Tongue (tissue), 2 donors: ENCODE results near the gene HOOK1. TPM values are rescaled to one million over a fixed set of nuclear protein-coding genes. Genes with fewer than 3 reads are reported as not detected.

Source experiments
- DNase-seq: peaks from one replicate; pipeline ENCODE4 v3.0.0-alpha.2; 2015
- total RNA-seq: library from RNA; depleted of rRNA; stranded (reverse); fragments of >200 nt; gene quantifications from one replicate; pipeline ENCODE4 v1.2.3, GENCODE V29; 2014

Gene HOOK1
- total RNA-seq: 9.6 TPM

DNA sequence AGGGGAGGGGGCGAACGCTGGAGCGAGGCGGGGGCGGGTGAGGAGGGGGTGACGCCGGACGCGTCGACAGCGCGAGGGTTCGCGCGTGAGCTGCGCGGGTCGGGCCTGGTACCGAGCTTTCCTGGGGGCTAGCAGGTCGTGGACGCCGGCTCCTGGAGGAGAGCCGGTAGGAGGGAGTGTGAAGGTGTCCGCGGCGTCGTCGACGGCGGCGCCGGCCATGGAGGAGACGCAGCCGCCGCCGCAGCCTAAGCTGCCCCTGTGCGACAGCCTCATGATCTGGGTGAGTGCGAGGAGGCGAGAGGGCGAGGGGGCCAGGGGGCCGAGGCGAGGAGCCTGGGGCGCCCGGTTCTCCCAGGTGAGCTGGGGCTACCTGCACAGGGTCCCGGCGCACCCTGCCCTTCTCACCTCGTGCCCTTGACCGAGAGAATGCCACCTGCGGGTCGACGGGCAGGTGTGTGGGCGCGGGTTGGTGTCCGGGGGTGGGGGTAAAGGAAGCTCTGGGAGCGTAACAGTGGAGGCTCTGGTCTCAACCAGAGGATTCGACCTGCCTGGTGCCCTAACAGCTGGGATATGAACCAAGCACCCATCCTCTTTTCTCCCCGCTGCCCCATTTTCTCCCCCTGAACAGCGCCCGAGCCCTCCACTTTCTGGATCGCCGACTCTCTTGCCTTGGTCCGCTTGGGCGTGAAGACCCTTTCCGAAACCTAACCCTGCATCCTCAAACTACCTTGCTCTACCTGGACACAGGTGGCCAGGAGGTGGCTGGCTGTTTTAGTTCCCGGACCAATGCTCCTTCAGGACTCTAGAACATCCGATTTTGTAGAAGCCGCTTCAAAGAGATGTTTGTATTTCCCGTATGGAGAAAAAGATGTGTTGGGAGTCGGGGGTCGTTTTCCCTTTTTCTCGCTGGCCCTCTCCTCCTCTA, at the start of gene HOOK1:
TSS of gene HOOK1 (plus strand) at position 49 of the 925 bp plus-strand sequence. CDS start at position 218, 169 bp downstream.
- DNase-seq: no peak

DNA sequence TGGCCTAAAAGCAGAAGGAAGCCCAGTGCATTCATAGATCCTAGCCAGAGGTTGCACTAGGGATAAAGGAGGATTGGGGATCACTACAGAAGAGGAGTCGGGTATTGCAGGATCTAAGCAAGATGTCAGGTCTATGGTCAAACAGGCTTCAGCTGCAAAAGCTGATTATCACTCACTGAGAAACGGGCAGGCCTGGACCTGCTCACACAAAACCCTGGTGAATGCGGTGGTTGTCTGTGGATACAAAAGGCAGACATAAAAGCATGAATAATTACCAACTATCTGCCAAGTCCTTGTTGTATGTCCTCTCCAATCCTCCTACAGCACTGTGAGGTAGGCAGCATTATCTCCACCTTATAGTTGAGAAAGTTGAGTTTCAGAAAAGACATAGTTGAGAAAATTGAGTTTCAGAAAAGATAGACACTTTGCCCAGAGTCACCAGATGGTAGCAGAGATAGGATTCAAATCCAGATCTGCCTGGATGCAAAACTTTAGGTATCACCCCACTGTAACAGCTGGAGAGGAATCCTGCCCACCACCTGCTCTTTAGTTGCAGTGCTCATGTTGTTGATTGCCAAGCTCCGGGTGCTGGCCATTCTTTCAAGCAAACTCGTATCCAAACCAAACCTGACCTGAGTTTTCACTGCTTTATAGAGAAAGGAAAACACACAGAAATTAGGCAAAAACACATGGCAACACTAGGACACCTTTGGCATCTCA, 49.6 kb upstream of the HOOK1 start:
- DNase-seq: no peak

DNA sequence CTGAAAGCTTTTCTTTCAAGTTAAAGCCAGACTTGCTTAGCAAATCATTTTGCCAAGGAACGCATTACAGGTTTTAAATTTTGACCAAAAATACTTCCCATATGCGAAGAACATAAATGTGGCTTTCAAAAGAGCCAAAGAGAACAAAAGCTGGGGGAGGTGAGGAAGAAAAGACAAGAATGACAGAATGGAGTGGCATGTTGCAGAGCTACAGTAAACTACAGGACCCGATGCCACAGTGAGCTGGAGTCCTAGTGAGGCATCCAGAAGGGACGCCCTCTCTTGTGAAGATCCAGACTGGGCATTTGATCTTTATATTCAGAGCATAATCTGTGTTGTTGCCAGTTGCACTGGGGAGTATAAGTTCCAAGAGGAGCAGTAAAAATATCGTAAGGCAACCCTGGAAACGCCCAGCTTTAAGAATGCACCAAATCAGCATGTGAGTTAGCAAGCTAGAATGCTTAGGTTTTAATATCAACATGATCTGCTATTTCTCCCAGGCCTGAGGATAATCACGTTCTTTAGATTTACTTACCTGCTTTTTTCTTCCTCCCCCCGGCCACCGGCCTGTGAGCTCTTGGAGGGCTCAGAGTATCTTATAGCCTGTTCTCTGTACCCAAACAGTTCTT, 48.4 kb upstream of the HOOK1 start:
- no peak for DNase-seq

DNA sequence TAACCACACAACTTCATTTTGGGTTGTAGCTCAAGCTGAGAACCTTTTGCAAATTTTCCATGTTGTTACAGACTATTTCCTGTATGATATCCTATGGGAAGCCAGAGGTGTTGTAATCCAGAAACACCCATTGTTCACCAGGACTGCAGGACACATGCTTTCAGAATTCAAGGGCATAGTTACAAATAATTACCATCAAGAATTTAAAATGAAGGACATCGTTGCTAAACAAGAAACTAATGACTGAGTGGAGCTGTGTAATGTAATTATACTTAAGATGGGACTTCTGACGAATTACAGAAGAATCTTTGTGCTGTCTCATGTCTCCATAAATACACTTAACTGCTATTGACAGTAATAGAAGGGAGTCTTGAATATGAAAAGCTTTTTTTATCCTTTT, 47.6 kb upstream of the HOOK1 start:
- DNase-seq: peak; percentile 27

DNA sequence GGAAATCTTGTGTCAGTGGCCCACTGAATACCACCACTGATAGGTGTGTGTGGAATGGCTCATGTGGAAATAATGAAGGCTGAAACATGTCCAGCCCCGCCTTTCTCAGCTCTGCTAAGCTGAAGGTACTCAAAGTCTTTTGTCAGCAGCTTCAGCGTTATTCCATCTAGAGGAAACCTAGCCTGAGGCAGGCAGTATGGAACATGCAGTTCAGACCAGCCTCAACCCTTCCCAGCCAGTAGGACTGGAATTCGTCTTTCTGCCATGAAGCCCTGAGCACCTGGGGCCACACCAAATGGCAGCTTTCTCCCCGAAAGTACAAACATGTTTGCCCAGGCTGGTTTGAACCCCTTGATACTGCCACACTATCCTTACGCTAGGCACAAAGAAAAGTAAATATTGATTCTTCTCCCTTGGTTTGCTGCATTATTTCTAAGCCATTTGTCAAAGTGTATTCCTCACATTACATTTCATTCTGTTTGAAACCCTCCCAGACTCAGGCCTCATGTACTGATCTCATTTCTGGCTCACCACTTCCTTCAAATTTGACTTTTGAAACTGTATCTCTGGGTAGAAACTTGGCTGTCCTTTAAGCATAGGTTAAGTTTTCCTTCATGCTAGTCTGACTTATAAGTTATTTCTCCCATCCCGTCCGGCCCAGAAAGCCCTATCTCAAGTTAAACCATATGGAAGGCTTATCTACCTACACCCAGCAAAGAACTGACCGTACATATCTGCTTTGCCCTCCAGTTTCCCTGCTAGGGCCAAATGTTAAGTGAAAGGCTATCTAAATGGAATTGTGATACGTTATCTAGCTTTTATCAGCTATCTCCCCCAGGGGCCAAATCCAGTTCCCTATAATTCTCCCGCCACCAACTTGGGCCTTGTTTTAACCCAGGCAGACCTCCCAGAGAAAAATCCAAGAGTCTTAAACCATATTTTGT, 45.7 kb upstream of the HOOK1 start:
- peak; percentile 51 for DNase-seq

DNA sequence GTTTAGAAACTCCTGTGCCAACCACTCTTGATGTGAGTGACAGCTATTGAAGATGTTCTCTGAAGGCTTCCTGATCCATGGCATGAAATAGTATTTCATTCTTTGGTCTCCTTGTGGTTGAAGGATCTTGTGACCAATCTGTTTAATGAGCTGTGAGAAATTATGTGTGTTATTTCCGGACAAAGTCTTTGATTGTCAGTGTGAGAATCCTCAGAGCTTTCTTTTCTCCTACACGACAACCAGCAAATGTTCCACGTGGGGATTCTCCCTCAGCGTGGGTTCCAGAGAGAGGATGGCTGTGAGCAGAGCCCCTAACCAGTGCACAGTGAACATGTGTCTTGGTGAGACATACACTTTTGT, 45.0 kb upstream of the HOOK1 start:
- no peak for DNase-seq

DNA sequence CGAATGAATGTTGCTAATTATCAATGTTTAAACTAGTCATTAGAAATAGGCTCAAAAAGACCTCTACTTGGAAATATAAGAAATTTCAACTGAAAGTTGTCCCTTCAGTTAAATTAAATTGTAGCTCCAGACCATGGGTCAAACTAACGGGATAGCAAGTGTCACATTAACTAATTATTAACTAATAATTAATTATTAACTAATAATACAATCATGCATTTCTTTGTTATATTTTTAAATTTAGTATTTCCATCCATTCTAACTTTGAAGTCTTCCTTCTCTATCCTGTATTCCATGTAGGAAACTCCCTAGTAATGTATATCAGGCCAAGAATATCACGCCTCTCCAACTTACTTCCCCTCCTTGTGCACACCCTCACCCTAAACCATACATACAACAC, 43.4 kb upstream of the HOOK1 start:
- DNase-seq: no peak

DNA sequence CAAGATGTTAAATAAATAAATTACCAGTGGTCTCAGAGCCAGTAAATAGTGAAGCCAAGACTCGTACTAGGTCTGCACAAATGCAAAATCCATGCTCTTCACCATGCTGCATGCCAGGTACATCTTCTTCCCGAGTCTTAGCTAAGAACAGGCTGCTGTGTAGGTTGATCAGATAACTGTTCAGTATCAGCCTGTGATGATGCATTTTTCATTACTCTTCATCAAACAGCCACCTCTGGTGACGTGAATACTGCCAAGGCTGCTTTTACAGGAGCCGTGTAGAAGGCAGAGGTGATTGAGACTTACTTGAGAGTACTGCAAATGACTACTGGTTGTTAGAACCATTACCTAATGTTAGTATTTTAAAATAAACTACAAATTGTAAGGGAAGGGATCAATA, 39.3 kb upstream of the HOOK1 start:
- DNase-seq: no peak

DNA sequence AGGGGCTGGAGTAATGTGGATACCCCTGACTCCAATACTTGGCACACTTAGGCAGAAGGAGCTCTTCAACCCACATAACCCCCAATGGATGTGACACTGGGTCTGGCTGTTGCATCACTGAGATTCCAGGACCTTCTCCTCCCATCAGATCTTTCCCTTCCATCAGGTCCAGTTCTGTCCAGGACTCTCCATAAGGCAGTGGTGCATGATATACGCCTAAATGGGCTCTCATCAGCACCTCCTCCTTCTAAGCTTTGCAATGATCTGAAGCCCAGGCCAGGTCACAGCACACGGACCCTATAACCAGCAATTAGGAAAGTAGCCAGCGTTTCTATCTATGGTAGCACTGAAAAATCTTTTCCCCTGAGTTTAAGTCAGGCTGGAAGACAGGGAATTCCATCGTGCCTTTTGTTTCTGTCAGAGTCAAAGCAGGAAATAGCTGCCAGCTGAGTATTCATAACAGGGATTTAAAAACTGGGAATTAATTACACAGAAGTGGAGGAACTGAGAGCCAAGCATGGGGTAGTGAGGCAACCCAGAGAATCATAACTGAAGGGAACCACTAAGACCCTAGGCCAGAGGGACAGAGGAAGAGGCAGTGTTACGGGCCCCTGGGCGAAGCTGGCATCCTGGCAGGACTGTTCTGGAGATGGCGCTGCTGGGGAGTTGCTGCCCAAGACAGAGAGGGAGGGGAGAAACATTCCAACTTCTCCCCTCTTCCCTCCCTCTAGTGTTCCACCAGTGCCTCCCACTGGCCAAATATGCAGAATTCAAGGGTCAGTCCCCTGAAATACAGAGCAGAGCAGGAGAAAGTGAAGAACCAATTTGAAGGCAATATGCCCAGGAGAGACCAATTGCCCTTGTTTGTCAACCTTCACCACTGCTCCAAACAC, 37.5 kb upstream of the HOOK1 start:
- no peak for DNase-seq

DNA sequence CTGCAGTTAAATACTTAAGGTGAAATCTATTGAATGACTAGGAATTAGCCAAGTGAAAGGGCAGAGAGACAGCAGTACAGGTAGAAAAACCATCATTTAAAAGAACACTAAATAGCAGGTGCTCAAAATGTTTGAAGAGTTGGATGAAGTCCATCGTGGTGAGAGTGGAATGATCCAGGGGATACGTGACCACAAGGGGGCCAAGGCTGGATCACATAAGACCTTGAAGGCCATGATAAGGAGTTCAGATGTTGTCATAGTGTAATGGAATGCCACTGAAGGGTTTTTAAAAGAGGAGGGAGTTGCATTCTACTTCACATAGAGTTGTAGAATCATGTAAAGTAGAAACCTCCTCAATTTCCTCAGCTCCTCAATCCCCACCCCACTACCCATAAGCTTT, 34.8 kb upstream of the HOOK1 start:
- no peak for DNase-seq

DNA sequence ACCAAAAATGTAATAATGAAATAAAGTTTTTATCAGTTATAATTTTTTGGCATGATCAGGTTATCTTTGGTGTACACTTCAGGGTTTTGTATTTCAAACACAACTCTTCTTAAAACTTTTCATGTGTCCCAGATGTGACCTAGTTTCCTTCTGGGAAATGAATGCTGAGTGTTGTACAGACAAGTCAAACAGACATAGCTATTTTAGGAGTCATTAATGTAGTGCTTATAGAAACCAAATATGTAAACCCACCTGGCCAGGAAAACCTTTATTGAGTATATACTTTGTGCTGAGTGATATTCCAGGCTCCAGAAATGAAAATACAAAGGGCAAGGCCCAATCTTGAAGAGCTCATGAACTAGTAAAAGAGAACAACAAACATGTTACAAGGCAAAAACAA, 25.9 kb upstream of the HOOK1 start:
- DNase-seq: peak; percentile 3

DNA sequence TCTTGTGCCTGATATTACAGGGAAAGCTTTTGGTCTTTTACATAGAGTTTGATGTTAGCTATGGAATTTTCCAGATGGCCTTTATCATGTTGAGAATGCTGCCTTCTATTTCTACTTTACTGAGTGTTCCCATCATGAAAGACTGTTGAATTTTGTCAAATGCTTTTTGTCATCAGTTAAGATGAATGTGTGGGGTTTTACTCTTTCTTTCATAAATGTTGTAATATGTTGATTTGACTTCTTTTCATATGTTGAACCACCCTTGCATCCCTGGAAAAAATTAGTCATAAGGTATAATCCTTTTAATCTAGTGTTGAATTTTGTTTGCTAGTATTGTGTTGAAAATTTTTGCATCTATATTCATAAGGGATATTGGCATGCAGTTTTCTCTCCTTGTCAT, 16.1 kb upstream of the HOOK1 start:
- no peak for DNase-seq

DNA sequence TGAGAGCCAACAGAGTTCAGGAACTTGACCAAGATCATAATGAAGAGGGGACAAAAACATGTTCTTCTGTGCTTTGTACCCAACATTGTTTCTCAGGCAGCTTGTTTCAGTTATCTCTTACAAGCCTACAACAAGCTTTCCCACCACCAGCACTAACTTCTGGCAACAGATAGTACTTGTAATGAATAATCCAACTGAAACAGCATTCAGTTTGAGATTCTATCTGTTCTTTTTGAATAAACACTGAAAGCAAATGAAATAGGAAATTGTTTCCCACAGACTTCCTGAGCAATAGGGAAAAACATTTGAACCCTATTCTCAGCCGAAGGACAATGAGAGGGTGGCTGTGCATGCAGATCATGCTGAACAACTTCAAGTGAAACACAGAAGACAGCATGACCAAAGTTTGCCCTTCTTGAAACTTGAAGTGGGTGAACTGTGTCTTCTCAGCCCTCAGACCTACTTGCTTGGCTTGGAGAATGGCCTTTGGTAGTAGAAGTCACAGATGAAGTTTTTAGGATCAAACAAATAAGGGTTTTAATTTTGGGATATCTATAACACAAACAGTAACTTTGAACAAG, 11.2 kb upstream of the HOOK1 start:
- no peak for DNase-seq

DNA sequence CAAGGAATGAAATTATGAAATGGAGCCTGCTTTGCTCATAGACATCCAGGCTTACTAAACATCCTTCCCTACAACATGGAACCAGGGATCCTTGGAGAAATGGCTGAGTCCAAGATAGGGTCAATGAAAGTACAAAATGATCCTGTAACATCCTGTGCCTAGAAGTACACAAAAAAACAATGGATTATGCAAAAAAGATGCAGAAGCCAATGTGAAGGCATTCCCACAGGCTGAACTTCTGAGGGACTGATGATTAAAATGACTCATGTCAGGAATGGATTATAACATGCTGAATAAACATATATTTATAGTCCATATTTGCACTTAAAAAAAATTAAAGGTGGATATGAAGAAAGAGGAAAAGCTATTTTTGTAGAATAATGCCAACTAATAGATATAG, 10.4 kb upstream of the HOOK1 start:
- DNase-seq: no peak

DNA sequence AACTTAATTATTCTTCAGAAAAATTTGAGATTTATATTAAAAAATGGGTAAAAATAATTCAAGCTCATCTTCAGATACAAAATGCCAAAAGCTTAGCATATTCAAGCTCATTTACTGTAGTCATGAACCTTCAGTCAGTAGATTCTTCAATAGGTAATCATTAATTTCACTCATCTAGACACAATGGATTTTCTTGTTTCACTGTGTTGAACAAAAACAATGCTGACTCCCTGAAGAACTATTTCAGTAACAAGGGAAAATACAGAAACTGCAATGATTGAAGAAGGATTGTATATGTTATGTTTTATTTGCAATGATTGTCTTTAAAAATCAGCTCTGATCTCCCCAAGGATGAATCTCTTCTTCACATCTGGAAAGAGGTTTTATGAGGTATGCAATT, 9.2 kb upstream of the HOOK1 start:
- DNase-seq: no peak

DNA sequence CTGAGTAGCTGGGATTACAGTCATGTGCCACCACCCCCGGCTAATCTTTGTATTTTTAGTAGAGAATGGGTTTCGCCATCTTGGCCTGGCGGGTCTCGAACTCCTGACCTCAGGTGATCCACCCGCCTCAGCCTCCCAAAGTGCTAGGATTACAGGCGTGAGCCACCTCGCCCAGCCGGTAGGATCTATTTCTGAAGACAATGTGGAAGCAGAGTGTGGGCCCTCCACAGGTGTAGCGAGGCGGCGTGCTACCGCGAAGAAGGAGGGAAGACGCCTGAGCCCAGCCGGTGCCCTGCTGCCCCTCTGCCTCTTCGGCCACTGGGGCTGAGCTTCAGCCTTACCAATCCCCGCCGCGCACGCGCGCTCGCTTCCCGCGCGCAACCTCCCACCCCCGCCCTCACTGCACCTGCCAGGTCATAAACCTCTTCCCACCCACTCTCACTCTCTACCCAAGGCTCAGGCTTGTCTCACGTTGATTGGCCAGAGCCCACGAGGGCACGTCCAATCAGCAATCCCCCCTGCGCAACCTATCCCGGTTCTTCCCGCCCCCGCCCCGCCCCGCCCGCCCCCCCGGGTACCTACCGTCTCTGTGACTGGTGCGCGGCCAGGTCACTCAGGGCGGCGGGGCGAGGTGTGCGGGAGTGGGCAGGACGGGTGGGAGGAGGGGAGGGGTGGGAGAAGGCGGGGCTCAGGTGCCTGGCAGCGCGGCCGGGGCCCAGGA, 409 bp upstream of the HOOK1 start:
- peak; percentile 87 for DNase-seq

DNA sequence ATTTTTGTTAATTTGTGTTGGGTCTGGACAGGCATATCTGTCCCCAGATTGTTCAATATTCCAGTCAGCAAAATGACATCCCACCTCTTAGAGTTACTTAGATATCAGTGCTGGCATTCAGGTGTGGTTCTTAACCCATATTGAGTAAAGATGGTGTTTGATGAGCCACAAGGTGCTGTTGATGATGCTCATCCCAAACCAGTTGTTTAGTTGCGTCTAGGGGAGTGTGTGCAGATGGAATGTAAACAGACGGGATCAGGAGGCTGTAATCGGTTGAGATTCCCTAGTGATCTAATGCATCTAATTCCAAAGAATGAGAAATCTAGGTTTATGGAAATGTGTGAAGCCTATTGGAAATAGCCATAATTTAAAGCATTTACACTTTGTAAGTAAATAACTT, 1.1 kb downstream of the HOOK1 start:
- no peak for DNase-seq

DNA sequence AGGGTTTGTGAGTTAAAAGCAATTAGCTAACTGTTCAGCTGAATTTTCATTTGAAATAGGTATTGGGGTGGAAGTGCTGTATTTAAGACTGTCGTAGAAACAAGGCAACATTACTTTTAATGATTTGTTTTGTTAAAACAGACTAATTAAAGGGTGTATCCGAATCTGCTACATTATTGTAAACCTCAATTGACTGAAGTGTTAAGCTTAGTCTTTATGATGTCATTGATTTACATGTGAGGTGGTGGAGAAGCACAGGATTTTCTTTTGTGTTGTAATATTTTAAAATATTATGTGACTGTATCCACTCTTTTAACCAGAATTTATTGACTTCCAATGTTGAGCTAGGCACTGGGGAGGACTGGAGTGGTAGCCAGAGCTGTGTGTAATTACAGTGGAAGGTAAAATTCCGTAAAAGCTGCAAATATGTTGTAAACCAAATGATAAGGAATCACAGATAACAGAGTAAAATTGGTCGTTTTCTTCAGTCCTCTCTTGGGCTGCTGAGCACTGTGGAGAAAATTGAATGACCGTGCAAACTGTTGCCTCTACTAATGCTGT, 1.6 kb downstream of the HOOK1 start:
- no peak for DNase-seq
